ENCODE results near the gene RAB4A. TPM values are rescaled to one million over a fixed set of nuclear protein-coding genes. Genes with fewer than 3 reads are reported as not detected.

RAB4A gene, protein sequence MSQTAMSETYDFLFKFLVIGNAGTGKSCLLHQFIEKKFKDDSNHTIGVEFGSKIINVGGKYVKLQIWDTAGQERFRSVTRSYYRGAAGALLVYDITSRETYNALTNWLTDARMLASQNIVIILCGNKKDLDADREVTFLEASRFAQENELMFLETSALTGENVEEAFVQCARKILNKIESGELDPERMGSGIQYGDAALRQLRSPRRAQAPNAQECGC
- 121 TPM for total RNA-seq
- long read RNA-seq, transcript RAB4A-201 (8 exons, 2,966 nt), result major isoform, 148 of 180 reads
- long read RNA-seq, transcript RAB4A-205 (6 exons, 2,799 nt), result minor isoform, 5 of 180 reads
- long read RNA-seq, partial matches to known transcripts, result 16 of 180 reads
- long read RNA-seq, other reads (novel, unspliced or antisense), result 10 of 180 reads

DNA sequence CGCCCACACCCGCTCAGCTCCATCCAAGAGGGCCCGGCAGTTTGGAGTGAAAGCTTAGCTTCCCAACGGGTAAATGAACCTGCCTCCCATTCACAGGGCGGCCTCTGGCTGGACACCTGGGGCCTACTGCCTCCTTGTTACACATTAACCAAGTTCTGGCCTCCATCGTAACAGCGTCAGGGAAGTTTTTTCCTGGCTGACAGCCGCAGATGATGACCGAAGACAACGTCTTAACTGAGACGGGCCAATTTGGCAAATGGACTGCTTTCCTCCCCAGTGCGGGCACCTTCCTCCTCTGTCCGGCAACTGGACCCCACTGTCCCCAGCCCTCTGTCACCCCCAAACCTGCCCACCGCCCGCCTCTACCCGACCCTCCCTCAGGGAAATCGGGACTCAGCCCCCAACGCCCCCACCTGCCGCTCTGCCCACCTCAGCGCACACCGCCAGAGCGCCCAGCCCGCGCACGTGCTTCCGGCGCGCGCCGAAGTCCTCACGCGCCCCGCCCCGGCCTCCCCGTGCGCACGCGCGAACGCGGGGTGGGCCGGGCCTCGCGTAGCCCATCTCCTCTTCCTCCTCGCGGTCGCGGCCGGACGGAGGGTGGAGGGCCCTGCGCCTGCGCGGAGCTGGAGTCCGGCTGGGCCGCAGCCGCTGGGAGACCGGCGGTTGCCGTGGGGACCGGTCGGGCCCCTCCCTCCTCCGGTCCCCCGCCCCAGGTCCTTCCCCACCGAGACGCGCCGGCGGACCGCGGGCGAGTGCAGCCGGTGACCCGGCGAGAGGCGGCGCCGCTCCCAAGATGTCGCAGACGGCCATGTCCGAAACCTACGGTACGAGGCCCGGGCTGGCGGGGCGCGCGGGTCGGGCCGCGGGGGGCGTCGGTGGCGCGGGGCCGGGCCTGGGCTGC is at the start of gene RAB4A:
Gene RAB4A (plus strand): TSS at position 565 of the 901 bp plus-strand sequence. CDS start 229 bp downstream, at position 794.
- intact Hi-C loops (cut with micrococcal nuclease), result no loop called here
- ATAC-seq (peak; percentile 95), DNase-seq (peak; percentile 93)

DNA sequence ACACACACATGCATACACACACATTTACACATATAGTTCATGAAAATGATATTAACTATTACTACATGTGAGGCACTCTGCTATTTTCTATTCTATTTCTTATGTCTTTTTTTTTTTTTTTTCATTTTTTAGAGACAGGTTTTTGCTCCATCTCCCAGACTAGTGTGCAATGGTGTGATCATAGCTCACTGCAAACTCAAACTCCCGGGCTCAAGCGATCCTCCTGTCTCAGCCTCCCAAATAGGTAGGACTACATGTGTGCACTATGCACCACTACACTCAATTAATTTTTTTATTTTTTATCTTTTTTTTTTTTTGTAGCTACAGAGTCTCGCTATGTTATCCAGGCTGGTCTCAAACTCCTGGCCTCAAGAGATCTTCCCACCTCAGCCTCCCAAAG is 48.8 kb upstream of the RAB4A start:
- ATAC-seq (no peak), DNase-seq (no peak)
- intact Hi-C loops (cut with micrococcal nuclease), result no loop called here

DNA sequence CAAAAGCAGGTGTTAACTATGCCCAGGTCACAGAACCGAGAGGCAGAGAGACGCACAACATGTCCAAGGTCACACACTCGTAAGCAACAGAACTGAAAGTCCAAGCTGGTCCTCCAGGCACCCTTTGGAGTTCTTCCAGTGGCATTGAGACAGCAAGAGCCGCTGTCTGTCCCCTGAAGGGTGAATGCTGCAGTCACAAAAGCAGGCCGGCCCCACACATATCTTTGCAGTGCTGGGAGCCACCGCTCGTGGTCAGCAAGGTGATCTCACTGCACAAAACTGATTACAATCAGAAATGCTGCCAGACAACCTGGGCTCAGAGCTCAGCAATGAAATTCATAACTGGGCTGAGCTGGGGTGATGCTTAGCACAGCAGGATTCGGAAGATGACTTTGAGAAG is 47.4 kb upstream of the RAB4A start:
- ATAC-seq (peak; percentile 68), DNase-seq (peak; percentile 42)
- intact Hi-C loops (cut with micrococcal nuclease), result no loop called here

DNA sequence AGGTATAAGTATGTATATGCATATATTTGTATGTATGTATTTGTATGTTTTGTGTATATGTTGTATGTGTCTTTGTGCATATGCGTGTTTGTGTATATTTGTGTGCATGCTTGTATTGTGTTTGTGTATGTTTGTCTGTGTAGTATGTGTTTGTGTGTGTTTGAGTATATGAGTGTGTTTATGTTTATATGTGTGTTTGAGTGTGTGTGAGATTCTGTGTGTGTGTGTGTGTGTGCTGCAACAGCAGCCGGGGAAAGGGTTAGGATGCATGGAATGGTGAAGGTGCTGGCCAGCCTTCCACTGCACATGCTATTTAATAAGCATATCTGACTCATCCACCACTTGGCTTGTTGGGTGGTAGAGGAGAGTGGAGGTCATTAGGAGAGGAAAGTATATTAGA is 46.6 kb upstream of the RAB4A start:
- peak; percentile 51 for ATAC-seq
- DNase-seq, result no peak
- intact Hi-C loops (cut with micrococcal nuclease), result no loop called here

DNA sequence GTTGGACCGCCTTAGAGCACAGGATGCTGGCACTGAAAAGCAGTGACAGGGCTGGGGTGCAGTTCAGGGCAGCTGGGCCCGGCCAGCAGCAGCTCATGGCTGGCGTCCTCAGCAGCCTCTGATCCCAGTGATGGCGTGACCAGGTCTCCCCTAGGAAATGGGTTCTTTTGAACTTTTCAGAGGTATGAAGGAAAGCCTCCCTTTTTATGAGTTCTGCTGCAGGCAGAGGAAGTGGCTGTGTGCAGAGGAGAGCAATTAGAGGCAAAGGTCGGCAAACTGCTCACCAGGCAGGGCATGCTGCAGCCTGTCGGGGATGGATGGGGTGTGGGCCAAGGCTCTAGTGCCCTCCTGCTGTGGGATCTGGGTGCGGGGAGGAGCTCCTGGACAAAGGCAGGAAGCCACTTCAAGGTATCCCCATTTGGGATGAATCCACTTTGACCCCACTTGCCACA is 45.6 kb upstream of the RAB4A start:
- ATAC-seq (no peak), DNase-seq (no peak)
- intact Hi-C loops (cut with micrococcal nuclease), result loop anchor here (5.0 kb wide), 1 partner anchor 493 kb away; no protein-coding TSS in a partner anchor

DNA sequence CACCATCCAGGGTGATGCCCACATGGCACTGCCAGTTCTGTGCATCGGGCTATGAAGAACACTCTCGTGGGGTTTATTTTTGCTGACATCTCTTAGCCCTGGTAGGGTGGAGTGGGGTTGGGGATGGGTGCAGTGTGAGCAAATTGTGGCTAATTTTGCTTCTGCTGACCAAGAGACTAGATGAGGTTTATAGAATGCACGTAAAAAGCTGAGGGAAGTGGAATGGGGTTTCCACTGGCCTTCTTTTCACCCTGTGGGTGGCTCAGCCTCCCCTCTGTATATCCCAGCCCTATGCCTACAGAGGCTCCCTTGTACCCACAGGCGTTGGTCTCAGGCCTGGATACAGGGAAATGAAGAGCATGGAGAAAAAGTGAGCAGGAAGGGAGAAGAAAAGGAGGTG is 44.1 kb upstream of the RAB4A start:
- intact Hi-C loops (cut with micrococcal nuclease), result loop anchor here (5.0 kb wide), 1 partner anchor 494 kb away; no protein-coding TSS in a partner anchor
- DNase-seq (no peak), ATAC-seq (no peak)

DNA sequence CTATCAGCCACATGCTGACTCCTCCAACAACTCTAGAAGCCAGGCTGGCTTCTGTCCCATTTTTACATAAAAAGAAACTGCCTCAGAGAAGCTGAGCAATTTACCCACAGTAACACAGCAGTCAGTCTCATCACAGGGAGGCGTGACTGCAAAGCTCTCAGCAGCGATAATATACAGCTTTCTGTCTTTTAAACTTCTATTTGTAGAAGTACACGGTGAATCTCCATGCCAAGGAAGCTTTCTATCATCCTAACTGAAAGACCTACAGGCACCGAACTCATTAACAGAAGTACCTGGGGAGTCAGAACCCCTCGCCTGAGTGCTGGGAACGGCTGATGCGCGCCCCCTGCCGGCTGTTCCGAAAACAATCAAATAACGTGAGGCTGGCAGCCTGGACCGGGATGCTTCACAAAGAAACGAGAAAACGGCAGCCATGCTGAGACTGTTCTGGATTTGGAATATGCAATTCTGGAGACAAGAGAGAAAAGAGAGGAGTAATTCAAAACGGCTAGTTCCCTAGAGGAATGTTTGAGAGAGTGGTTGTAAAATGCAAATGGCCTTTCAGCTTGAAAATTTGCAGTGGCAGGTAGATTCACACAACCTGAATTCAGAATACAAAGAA is 43.5 kb upstream of the RAB4A start:
- peak; percentile 87 for DNase-seq
- intact Hi-C loops (cut with micrococcal nuclease), result loop anchor here (5.0 kb wide), 1 partner anchor 495 kb away; no protein-coding TSS in a partner anchor
- ATAC-seq, result peak; percentile 24

DNA sequence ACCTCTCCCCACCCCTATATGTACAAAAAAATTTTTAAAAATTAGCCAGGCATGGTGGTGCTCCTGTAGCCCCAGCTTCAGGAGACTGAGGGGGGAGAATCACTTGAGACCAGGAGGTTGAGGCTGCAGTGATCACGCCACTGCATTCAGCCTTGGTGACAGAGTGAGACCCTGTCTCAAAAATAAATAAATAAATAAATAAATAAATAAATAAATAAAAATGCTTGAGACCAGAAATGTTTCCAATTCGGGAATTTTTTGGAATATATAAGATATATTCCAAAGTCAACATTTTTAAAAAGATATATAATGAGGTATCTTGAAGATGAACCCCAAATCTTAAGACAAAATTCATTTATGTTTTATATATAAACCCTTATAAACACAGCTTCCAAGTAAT is 42.4 kb upstream of the RAB4A start:
- ATAC-seq (no peak), DNase-seq (no peak)
- intact Hi-C loops (cut with micrococcal nuclease), result loop anchor here (5.0 kb wide), 1 partner anchor 496 kb away; no protein-coding TSS in a partner anchor

DNA sequence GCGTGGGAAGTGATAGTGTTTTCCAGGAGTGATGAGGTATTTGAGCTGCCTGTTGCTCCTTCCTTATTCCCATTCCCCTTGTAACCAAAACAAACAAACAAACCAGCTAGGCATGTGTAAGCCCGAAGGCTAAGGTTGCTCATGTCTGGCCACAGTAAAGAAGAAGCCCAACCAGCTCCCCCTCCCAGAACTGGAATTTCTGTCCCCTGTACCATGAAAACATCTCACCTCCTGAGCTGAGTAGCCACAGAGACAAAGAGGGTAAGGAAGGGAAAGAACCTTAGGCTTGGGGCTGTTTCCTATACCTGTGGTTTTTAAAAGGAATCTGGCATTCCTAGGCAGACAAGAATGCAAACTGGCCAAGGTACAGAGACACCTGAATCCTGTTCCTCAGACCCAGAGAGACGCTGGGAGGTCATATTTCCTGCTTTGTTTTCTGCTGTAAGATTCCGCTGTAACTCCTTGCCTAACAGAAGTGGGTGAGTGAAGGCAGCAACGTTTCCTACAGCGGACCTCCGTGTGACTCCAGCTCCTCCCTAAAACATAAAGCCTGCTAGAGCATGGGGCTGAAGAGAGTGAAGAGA is 41.7 kb upstream of the RAB4A start:
- intact Hi-C loops (cut with micrococcal nuclease), result loop anchor here (5.0 kb wide), 1 partner anchor 497 kb away; no protein-coding TSS in a partner anchor
- DNase-seq (no peak), ATAC-seq (peak; percentile 27)

DNA sequence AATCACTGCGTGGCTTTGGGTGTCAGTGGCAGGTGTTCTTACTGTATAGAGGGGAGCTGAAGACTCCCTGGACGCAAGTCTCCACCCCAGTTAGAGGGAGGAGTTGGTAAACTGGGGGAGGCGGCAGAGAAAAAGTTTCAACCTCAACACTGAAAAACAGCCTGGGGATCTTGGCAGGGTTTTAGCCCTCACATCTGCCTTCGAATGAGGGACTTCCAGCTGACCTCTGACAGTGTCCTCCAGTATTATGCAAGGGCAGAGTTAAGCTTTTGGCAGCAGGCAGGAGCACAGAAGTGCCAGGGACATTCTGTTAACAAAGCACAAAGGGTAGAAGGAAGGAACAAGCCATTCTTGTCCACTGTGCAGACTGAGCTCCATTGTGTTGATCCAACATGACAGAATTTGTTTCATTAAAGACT is 41.2 kb upstream of the RAB4A start:
- peak; percentile 95 for ATAC-seq

DNA sequence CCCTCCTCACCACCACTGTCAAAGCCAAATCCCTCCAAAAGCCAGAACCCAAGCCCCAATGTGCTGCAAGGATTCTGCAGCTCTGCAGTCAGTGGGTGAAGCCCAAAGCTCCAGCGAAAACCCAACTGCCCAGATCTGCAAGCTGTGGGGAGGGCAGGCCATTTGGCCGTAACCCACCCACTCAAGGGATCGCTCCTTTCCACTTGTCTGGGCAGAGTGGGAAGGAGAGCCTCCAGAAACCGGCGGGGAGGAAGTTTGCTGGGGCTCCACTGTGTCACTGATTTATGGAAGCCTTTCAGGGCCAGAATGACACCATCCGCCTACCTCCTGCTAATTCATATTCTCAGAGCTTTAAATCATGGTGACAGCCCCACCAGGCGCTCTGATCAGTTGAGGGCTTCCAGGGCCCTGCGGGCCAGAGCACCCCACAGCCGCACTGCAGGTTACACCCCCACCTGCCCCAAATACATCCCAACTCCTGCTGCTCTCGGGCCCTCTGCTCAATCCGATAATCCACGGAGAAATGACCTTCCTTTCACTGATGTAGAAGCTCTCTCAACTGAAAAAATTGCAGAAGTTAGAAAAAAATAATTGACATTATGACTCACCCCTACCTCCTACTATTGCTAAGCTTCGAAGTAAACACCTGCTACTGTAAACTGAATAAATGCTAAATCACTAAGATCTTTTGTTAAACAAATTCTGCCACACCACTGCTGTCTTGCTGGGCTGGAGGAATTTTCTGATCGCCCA is 40.6 kb upstream of the RAB4A start:
- no peak for ATAC-seq
- DNase-seq, result peak; percentile 47
- intact Hi-C loops (cut with micrococcal nuclease), result no loop called here

More for the DNA sequence above, 41.2 kb upstream of the RAB4A start:
- DNase-seq, result peak; percentile 66
- intact Hi-C loops (cut with micrococcal nuclease), result loop anchor here (5.0 kb wide), 1 partner anchor 497 kb away; no protein-coding TSS in a partner anchor

DNA sequence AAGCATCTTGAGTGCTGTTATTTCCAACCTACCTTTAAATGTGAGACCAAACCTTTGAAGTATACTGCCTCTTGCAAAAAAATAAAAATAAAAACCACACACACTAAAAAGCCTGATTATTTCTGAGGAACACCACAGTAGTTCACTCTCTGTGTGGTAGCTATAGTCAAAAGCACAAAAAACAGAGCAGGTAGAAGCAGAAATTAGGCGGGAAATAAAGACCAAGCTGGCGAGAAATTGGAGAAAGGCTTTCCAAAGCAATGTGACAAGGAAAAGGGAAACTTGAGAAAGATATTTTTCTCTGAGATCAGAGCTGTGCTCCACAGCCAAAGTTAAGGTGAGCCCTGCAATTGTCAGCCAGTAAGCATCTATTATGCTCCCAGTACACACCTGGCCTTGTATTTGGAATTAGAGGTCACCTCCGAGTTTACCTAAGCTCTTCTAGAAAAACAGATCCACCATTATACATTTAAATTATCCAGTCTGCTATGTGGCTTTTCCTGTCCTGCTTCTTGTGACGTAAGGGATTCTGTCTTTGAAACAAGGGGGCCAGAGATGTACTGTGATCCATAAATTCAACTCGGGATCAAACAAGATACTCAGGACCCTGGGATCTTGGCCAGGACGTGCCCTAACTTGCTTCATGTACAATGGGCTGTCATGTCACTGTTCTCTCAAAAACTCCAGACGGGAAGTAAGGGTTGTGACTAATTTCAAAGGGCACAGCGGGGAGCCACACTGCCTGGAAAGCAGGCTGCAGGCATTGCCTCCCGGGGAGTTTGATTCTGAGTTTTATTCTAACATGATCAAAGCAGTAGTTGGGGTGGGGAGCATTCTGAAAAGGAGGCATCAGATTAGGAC is 39.8 kb upstream of the RAB4A start:
- ATAC-seq, result no peak
- DNase-seq, result no peak
- intact Hi-C loops (cut with micrococcal nuclease), result no loop called here

DNA sequence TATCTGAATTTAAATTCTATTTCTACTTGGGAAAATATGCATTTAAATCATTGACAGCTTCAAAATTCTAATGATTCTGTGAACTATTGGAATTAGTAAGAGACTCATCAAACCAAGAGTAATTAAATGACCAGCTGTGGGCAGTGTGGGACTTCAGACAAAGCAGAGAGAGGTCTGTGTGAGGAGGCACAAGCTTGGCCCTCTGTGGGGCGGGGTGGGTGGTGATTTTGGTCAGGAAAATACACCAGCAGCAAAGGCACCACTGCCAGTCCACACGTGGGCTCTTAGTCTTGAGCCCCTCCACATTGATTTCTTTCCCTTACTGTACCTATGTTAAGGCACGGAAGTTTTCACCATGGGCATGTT is 39.2 kb upstream of the RAB4A start:
- DNase-seq (no peak), ATAC-seq (no peak)
- intact Hi-C loops (cut with micrococcal nuclease), result no loop called here

DNA sequence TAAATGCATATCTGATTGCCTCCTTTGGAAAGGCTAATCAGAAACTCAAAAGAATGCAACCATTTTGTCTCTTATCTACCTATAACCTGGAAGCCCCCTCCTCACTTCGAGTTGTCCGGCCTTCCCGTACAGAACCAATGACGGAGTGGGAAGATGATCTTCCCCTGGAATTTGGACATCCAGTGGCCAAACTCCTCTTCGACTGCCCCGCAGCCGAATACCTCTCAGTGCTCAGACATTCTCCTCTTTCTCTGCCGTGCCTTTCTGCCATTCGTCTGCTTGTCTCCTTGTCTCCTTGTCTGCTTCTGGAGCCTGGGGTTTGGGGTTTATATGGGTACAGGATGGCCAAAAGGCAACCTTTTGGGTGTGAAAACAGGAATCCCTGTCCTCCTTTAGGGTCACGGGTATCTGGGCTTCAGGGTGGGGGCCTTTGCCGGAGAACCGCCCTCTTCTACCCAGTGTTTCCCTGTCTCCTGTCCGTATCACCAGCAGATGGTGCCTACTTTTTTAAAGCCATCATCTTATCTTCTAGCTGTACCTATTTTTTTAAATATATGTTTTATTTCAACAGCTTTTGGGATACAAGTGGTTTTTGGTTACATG is 35.9 kb upstream of the RAB4A start:
- ATAC-seq (no peak), DNase-seq (no peak)
- intact Hi-C loops (cut with micrococcal nuclease), result no loop called here

DNA sequence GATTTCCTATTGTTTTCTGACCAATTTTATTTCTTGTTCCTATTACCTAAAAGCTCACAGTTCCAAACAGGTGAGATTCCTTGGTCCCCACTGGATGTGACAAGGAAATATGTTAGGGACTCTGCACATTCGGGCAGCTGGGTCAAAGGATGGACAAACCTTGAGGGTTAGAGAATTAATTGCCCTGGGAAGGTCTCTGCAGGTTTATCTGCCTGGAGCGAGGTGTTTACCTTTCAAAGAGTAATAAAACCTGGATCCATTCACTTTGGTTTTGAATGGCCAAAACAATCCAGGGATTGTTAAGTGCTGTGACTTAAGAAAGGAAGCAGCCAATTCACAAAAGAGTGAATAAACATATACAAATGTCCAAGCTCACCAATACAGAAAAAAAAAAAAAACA is 33.6 kb upstream of the RAB4A start:
- no peak for DNase-seq
- intact Hi-C loops (cut with micrococcal nuclease), result no loop called here
- no peak for ATAC-seq

DNA sequence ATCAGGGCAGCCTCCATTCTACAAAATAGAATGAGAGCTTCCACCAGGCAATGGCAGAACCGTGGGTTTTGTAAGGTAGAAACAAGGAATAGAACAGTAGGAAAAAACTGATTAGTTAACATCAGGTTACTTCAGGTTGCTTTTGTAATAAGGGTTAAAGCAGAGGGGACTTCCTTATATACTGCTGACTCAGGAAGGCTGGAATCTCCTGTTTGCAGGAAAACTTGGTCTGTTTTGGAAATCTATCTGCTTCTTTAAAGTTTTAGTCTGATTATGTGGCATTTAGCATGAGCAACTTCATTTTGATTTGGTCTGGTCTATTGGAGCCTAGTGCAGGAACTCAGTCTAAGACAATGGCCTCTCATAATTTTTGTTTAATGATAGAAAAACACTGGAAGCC is 32.7 kb upstream of the RAB4A start:
- intact Hi-C loops (cut with micrococcal nuclease), result no loop called here
- no peak for ATAC-seq
- no peak for DNase-seq
